ENCODE data around the gene ST7L.

The ST7L gene

GRCh38 chr1:112478314-112478713 lies 140.6 kb downstream of the ST7L start:
- TF ChIP-seq CTCF (IDR thresholded peaks at IDR 0.05; ENCODE audit: borderline replicate concordance, extremely low read depth, low read length, poor library complexity, severe bottlenecking) = no peak
- no peak for TF ChIP-seq EZH2 (IDR thresholded peaks at IDR 0.05; ENCODE audit: borderline replicate concordance, low read depth, low read length, severe bottlenecking)
- H2AFZ ChIP-seq (ENCODE audit: low read depth, low read length) = no peak overlapping the region
- H3K4me2 ChIP-seq (ENCODE audit: insufficient read depth, low read length) = no peak overlapping the region
- no peak for DNase-seq
- no peak overlapping the region for H3K4me3 ChIP-seq (ENCODE audit: low read depth in 1 of 2, low read length in 2 of 2)
- H3K79me2 ChIP-seq (ENCODE audit: insufficient read depth, low read length) = no peaks in the 10 kb centered on the region
- H3K36me3 ChIP-seq (ENCODE audit: insufficient read depth, low read length) = no peaks in the 10 kb centered on the region
- H3K27ac ChIP-seq (ENCODE audit: low read length) = no peak overlapping the region
- no peaks in the 10 kb centered on the region for H3K4me1 ChIP-seq (ENCODE audit: insufficient read depth, low read length)
- no peak overlapping the region for H3K9ac ChIP-seq (ENCODE audit: low read depth, low read length)
- ATAC-seq (ENCODE audit: insufficient read depth, low read depth) = no peak
- no peaks in the 10 kb centered on the region for H4K20me1 ChIP-seq (ENCODE audit: insufficient read depth, low read length)
- peaks cover 14% of the 10 kb centered on the region for H3K9me3 ChIP-seq (ENCODE audit: insufficient read depth, low read length, severe bottlenecking)
- no peaks in the 10 kb centered on the region for H3K27me3 ChIP-seq (ENCODE audit: insufficient read depth, low read length, poor library complexity)

- no peak overlapping the region for H3K4me3 ChIP-seq (ENCODE audit: low read depth in 1 of 2, low read length in 2 of 2)
- ATAC-seq (ENCODE audit: insufficient read depth, low read depth) (no peak), DNase-seq (no peak)
- H3K4me1 ChIP-seq (ENCODE audit: insufficient read depth, low read length) = no peaks in the 10 kb centered on the region
- H3K9ac ChIP-seq (ENCODE audit: low read depth, low read length) = no peak overlapping the region
- H3K27me3 ChIP-seq (ENCODE audit: insufficient read depth, low read length, poor library complexity) = no peaks in the 10 kb centered on the region
- no peak overlapping the region for H3K27ac ChIP-seq (ENCODE audit: low read length)
- no peak overlapping the region for H3K4me2 ChIP-seq (ENCODE audit: insufficient read depth, low read length)
- no peak for TF ChIP-seq EZH2 (IDR thresholded peaks at IDR 0.05; ENCODE audit: borderline replicate concordance, low read depth, low read length, severe bottlenecking)
- TF ChIP-seq CTCF (IDR thresholded peaks at IDR 0.05; ENCODE audit: borderline replicate concordance, extremely low read depth, low read length, poor library complexity, severe bottlenecking) = no peak
- H3K9me3 ChIP-seq (ENCODE audit: insufficient read depth, low read length, severe bottlenecking) = peaks cover 14% of the 10 kb centered on the region
- no peaks in the 10 kb centered on the region for H3K36me3 ChIP-seq (ENCODE audit: insufficient read depth, low read length)
- H2AFZ ChIP-seq (ENCODE audit: low read depth, low read length) = no peak overlapping the region
- H4K20me1 ChIP-seq (ENCODE audit: insufficient read depth, low read length) = no peaks in the 10 kb centered on the region
- H3K79me2 ChIP-seq (ENCODE audit: insufficient read depth, low read length) = no peaks in the 10 kb centered on the region
Measured at GRCh38 chr1:112477550-112477949, 141.4 kb downstream of the ST7L start.
